ENCODE results near the gene GDF7.

GDF7 gene

DNA sequence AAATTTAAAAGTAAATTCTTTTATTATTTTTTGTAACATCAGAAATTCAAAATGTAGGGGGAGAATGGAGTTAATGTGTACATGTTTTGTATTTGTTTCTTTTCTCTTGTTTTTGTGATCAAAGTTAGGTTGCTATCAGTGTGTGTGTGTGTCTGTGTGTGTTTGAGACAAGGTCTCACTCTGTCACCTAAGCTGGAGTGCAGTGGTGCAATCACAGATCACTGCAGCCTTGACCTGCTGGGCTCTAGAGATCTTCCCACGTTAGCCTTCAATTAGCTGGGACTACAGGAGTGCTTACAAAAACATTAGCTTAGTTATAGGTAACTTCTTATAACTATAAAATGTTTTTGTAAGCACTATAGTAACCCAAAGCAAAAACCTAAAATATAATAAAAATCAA is 50.7 kb downstream of the GDF7 start:
- TF ChIP-seq, protein P1, sequence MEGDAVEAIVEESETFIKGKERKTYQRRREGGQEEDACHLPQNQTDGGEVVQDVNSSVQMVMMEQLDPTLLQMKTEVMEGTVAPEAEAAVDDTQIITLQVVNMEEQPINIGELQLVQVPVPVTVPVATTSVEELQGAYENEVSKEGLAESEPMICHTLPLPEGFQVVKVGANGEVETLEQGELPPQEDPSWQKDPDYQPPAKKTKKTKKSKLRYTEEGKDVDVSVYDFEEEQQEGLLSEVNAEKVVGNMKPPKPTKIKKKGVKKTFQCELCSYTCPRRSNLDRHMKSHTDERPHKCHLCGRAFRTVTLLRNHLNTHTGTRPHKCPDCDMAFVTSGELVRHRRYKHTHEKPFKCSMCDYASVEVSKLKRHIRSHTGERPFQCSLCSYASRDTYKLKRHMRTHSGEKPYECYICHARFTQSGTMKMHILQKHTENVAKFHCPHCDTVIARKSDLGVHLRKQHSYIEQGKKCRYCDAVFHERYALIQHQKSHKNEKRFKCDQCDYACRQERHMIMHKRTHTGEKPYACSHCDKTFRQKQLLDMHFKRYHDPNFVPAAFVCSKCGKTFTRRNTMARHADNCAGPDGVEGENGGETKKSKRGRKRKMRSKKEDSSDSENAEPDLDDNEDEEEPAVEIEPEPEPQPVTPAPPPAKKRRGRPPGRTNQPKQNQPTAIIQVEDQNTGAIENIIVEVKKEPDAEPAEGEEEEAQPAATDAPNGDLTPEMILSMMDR (IDR thresholded peaks at IDR 0.05; ENCODE audit: low read depth, low read length, missing control alignments), result no peak
- no peak for DNase-seq (ENCODE audit: low read depth)
- in situ Hi-C loops (cut with HindIII; ENCODE audit: low sequenced_read_pairs), result no loop called here
- H3K4me3 ChIP-seq (ENCODE audit: low read depth, low read length), result no peak overlapping the region

- in situ Hi-C loops (cut with HindIII; ENCODE audit: low sequenced_read_pairs), result no loop called here
- H3K4me3 ChIP-seq (ENCODE audit: low read depth, low read length), result no peak overlapping the region
- no peak for DNase-seq (ENCODE audit: low read depth)
- TF ChIP-seq, protein P1 (IDR thresholded peaks at IDR 0.05; ENCODE audit: low read depth, low read length, missing control alignments), result no peak
Measured at GRCh38 chr2:20722592-20723240, 55.8 kb downstream of the GDF7 start.

- no peak for DNase-seq (ENCODE audit: low read depth)
- TF ChIP-seq, protein P1 (IDR thresholded peaks at IDR 0.05; ENCODE audit: low read depth, low read length, missing control alignments), result no peak
- H3K4me3 ChIP-seq (ENCODE audit: low read depth, low read length), result no peak overlapping the region
- in situ Hi-C loops (cut with HindIII; ENCODE audit: low sequenced_read_pairs), result no loop called here
Measured at GRCh38 chr2:20723543-20723942, 56.6 kb downstream of the GDF7 start.

DNA sequence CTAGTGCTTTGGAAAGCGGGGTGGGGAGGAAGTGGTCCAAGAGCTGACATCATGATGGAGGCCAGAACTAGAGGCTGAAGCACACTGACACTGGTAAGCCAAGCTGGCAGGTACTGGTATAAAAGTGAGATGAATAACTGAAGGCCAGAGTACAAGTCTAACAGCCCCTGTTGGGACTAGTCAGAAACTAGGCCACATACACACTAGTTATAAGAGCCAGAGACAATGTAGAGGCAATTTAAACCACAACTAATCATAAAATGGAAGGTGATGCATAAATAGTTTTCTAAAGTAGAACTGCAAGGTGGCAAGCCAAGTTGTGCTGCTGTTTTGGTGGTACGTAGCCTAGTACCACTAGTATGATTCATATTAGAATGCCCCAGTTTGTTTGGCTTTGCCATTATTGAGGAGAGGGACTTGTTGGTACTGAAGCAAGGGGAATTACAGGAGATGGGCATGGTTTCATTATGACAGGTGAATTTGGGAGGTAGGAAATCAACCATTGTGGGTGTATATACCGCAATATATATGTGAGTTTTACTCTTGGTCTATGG is 57.6 kb downstream of the GDF7 start:
- no peak overlapping the region for H3K4me3 ChIP-seq (ENCODE audit: low read depth, low read length)
- TF ChIP-seq, protein P1 (IDR thresholded peaks at IDR 0.05; ENCODE audit: low read depth, low read length, missing control alignments), result no peak
- in situ Hi-C loops (cut with HindIII; ENCODE audit: low sequenced_read_pairs), result no loop called here
- no peak for DNase-seq (ENCODE audit: low read depth)

DNA sequence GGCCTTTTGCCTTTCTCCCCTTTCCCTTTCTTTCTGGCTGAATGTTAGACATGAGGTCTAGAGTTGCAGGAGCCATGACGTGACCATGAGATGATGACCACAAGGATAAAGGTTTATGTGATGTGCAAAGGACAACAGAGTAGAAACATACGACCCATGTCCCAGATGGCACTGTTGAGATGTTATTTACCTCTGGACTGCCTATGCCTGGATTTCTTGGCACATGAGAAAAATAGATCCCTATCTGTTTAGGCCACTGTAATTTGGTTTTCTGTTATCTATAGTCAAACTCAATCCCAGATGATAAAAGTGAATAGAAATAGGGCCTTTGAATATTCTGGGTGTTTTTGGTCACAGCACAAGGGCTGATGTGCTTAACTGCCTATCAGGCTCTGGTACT is 58.8 kb downstream of the GDF7 start:
- TF ChIP-seq, protein P1 (IDR thresholded peaks at IDR 0.05; ENCODE audit: low read depth, low read length, missing control alignments), result no peak
- no peak for DNase-seq (ENCODE audit: low read depth)
- H3K4me3 ChIP-seq (ENCODE audit: low read depth, low read length), result no peak overlapping the region
- in situ Hi-C loops (cut with HindIII; ENCODE audit: low sequenced_read_pairs), result no loop called here

GRCh38 chr2:20726913-20727312 is 60.0 kb downstream of the GDF7 start:
- in situ Hi-C loops (cut with HindIII; ENCODE audit: low sequenced_read_pairs), result no loop called here
- no peak overlapping the region for H3K4me3 ChIP-seq (ENCODE audit: low read depth, low read length)
- DNase-seq (ENCODE audit: low read depth), result no peak
- TF ChIP-seq, protein P1 (IDR thresholded peaks at IDR 0.05; ENCODE audit: low read depth, low read length, missing control alignments), result no peak

Measured in astrocyte of the cerebellum (primary cell).